Fibroblast of pulmonary artery (primary cell): ENCODE results near the gene UFL1.

Experiments used
- DNase-seq: peaks from one replicate; pipeline ENCODE4 v3.0.0-alpha.2; 2010; ENCODE audit warnings: low read depth
- H3K4me3 ChIP-seq: replicated peaks from 2 replicates; pipeline ENCODE4 v1.5.1; 2011; ENCODE audit warnings: low read depth, mild to moderate bottlenecking, control low read depth, low read length, moderate library complexity
- TF ChIP-seq, protein P1 (sequence below): IDR thresholded peaks from 2 replicates; pipeline ENCODE4 v1.5.1; 2011; ENCODE audit warnings: mild to moderate bottlenecking, control low read depth, low read length, inconsistent platforms; ENCODE audit errors: missing control alignments

The UFL1 gene

GRCh38 chr6:96570053-96570452 lies 48.4 kb downstream of the UFL1 start:
- H3K4me3 ChIP-seq = no peak overlapping the region
- DNase-seq = no peak

DNA sequence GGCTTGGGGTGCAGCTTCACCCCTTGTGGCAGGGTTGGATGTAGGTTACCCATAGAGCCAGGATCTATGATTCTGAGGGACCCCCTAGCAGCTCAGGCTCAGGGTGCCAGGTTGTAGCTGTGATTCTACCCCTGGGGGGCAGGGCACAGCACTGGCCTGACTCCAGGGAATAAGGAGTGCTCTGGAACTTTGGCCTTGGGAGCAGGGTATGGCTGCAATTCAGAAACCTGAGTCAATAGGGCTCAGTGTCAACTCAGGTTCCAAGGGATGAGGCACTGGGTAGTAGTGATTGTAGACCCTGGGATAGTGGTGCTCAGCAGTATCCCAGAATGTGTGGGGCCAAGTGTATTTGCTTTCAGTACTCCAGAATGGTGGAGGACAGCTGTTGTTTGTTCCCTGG lies 49.9 kb downstream of the UFL1 start:
- no peak overlapping the region for H3K4me3 ChIP-seq
- no peak for DNase-seq
- TF ChIP-seq, protein P1, sequence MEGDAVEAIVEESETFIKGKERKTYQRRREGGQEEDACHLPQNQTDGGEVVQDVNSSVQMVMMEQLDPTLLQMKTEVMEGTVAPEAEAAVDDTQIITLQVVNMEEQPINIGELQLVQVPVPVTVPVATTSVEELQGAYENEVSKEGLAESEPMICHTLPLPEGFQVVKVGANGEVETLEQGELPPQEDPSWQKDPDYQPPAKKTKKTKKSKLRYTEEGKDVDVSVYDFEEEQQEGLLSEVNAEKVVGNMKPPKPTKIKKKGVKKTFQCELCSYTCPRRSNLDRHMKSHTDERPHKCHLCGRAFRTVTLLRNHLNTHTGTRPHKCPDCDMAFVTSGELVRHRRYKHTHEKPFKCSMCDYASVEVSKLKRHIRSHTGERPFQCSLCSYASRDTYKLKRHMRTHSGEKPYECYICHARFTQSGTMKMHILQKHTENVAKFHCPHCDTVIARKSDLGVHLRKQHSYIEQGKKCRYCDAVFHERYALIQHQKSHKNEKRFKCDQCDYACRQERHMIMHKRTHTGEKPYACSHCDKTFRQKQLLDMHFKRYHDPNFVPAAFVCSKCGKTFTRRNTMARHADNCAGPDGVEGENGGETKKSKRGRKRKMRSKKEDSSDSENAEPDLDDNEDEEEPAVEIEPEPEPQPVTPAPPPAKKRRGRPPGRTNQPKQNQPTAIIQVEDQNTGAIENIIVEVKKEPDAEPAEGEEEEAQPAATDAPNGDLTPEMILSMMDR = no peak

More at GRCh38 chr6:96570053-96570452, 48.4 kb downstream of the UFL1 start:
- TF ChIP-seq, protein P1 = no peak

DNA sequence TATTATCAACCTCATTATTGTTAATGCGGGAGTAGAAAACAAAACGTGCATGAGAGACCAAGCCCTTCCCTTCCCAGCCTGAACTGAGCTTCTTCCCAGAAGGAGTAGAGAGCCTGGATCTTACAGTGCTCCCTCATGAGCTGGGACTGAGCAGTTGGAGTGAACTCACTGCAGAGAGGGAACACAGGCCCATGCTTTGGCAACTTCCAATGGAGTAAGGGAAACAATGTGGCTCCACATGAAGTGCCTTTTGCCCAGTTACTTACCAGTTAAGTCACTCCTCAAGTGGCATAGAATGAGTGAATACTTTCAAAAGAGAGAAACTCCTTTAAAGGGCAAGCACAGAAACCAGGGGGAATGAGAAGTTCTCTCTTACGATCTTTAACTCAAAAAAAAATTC lies 53.8 kb downstream of the UFL1 start:
- DNase-seq = no peak
- TF ChIP-seq, protein P1 = no peak
- no peak overlapping the region for H3K4me3 ChIP-seq

DNA sequence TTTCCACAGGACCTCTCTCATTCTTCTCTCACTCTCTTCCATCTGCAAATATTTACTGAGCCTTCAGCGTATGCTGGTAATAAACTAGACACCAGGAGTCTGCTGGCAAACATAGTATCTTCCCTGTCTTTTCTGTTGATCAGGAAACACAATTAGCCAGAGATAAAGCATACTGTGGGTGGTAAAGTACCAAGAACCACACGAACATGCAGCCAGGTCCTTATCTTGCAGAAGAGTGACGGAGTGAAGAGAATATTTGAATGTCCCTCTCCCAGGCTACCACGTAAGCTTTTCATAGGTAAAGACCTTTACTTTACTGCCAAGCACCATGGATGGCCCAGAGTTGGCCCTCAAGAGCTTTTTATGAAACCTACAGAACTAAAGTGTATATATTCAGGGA lies 54.6 kb downstream of the UFL1 start:
- TF ChIP-seq, protein P1 = no peak
- no peak for DNase-seq
- H3K4me3 ChIP-seq = no peak overlapping the region

DNA sequence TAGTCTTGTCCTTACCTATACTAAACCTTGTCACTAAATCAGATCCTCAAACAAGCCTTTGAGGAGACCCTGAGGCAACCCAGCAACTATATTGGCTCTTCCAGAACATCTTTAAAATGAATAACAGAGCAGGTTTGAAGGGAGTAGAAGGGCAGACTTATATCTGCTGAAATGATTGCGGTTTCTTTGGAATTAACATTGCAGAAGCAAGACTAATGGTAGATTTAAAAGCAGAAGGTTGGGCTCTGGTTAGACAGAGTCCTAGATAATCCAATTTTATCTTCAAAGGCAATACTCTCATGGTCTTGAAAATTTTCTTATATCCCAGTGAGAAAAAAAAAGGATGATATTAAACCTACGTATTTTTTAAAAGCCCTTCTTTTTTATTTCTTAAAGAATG lies 60.4 kb downstream of the UFL1 start:
- DNase-seq = no peak
- H3K4me3 ChIP-seq = no peak overlapping the region
- TF ChIP-seq, protein P1 = no peak

DNA sequence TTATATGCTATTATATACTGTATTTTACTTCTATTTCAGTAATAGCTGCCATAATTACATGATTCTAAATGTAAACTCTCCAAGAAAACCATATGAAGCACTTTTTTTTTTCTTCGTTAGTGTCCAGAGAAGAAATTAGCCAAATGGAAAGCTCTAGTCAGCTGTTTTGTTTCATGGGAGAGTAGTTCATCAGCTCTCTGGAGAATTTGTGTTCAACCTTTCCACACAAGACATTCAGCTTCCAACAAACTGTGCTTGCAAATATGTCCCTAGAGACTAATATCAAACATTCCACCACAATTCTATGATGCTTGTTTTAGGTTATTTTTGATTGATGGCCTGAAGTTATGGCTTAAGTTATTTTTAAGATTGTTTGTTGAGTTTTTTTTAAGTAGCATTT lies 60.8 kb downstream of the UFL1 start:
- TF ChIP-seq, protein P1 = no peak
- H3K4me3 ChIP-seq = no peak overlapping the region
- no peak for DNase-seq

DNA sequence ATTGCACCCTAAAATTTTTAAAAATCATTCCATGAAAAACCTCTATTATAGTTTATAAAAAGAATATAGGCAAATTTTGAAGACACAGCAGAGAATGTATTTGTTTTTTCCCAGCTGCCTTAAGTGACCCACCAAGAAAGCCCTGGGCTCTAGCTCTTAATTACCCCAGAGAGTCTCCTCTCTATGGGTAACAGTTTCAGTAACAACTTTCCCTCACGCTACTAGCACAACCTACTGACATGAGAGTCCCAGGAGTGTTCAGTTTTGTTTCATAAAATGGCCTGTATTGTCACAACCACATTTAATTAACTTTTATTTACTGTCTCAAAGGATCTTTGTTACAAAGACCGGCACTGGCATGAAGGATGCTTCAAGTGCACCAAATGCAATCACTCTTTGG lies 82.8 kb downstream of the UFL1 start:
- DNase-seq = no peak
- no peak overlapping the region for H3K4me3 ChIP-seq
- TF ChIP-seq, protein P1 = no peak
